ENCODE results near the gene POLR1H. TPM values are rescaled to one million over a fixed set of nuclear protein-coding genes. Genes with fewer than 3 reads are reported as not detected.

Gene POLR1H
- total RNA-seq, 2 donors from 2014 or later, result 16.2 to 23.1 TPM

- Histone ChIP-seq H3K36me3 (no peaks in the 10 kb centered on the region), H3K4me3 (no peak overlapping the region), H3K27me3 (peaks cover 0 to 5% of the 10 kb centered on the region in 2 donors), H3K27ac (no peak overlapping the region), H3K9me3 (no peaks in the 10 kb centered on the region), H3K4me1 (no peaks in the 10 kb centered on the region)
- DNase-seq (ENCODE audit: low spot score), result no peak
- no peak for TF ChIP-seq CTCF (IDR thresholded peaks at IDR 0.05)
These were observed 50.3 kb downstream of the POLR1H start for GRCh38 chr6:30111266-30111856.

- no peak for TF ChIP-seq CTCF (IDR thresholded peaks at IDR 0.05)
- H3K27me3 ChIP-seq, result peaks cover 0 to 5% of the 10 kb centered on the region in 2 donors
These were observed 51.4 kb downstream of the POLR1H start for GRCh38 chr6:30112402-30112994.

GRCh38 chr6:30113003-30113759 lies 52.1 kb downstream of the POLR1H start, which contains the start of gene TRIM31:
TSS of gene TRIM31 (minus strand) at chr6:30113090. CDS start at chr6:30112805, 285 bp downstream.
- no peak for DNase-seq (ENCODE audit: low spot score)
- TF ChIP-seq CTCF (IDR thresholded peaks at IDR 0.05), result no peak
- Histone ChIP-seq H3K4me1 (no peaks in the 10 kb centered on the region), H3K9me3 (no peaks in the 10 kb centered on the region), H3K36me3 (no peaks in the 10 kb centered on the region), H3K27me3 (peaks cover 0 to 5% of the 10 kb centered on the region in 2 donors), H3K27ac (no peak within 1 kb of the TSS), H3K4me3 (no peak within 1 kb of the TSS)

More at GRCh38 chr6:30112402-30112994, 51.4 kb downstream of the POLR1H start:
- Histone ChIP-seq H3K36me3 (no peaks in the 10 kb centered on the region), H3K9me3 (no peaks in the 10 kb centered on the region), H3K4me1 (no peaks in the 10 kb centered on the region), H3K27ac (no peak overlapping the region), H3K4me3 (no peak overlapping the region)
- no peak for DNase-seq (ENCODE audit: low spot score)

GRCh38 chr6:30113841-30114240 lies 52.8 kb downstream of the POLR1H start:
- no peak for DNase-seq (ENCODE audit: low spot score)
- Histone ChIP-seq H3K36me3 (no peaks in the 10 kb centered on the region), H3K4me1 (no peaks in the 10 kb centered on the region), H3K27ac (no peak overlapping the region), H3K4me3 (no peak overlapping the region), H3K27me3 (peaks cover 0 to 5% of the 10 kb centered on the region in 2 donors), H3K9me3 (no peaks in the 10 kb centered on the region)
- no peak for TF ChIP-seq CTCF (IDR thresholded peaks at IDR 0.05)

Other genes with a start within 250 kb of the POLR1H start
- gene HLA-G, start 233.4 kb upstream of the POLR1H start, total RNA-seq, result not detected
- gene HLA-A, start 118.7 kb upstream of the POLR1H start, total RNA-seq, result 100 to 1,000 TPM; 272 to 536 TPM
- gene PPP1R11, start 5.9 kb downstream of the POLR1H start, total RNA-seq, result 10 to 100 TPM; 48.2 to 55.7 TPM
- 1 to 10 TPM in 1 of 2 donors, under 1 TPM in 1; 0.26 to 1.1 TPM for gene RNF39, start 14.5 kb downstream of the POLR1H start, total RNA-seq
- not detected for gene TRIM31, start 51.8 kb downstream of the POLR1H start, total RNA-seq
- gene TRIM40, start 74.9 kb downstream of the POLR1H start, total RNA-seq, result not detected
- gene TRIM10, start 99.9 kb downstream of the POLR1H start, total RNA-seq, result not detected
- not detected for gene TRIM15, start 102.3 kb downstream of the POLR1H start, total RNA-seq
- gene TRIM26, start 152.1 kb downstream of the POLR1H start, total RNA-seq, result 10 to 100 TPM; 20.0 to 27.8 TPM

All from right atrium auricular region (tissue), 2 donors.